Activated CD4-positive, alpha-beta T cell treated with anti-CD3 and anti-CD28 coated beads, Interleukin-2, amount 50 U/mL, for 4 hours (primary cell): ENCODE results near the gene HIPK4.

Source experiments
- DNase-seq, 2 experiments: peaks; one replicate each; pipeline ENCODE4 v3.0.0-alpha.2; 2020

Gene HIPK4

DNA sequence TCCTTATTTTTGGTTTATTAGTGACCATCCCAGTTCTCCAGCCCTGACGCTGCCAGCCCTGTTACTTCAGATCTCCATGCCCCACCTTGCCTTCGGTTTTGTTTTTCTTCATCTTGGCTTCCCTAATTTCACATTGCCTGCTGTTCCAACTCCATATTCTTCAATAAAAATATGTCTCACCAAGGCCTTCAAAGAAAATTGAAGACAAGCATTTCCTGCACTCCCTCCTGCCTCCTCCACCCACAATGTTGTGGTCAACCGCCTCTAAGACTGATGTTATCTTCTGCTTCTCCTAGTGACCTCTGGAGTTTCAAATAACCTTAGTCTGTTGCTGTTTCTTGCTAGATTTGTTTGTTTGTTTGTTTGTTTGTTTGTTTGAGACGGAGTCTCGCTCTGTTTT lies 26.9 kb downstream of the HIPK4 start:
- DNase-seq = no peak

DNA sequence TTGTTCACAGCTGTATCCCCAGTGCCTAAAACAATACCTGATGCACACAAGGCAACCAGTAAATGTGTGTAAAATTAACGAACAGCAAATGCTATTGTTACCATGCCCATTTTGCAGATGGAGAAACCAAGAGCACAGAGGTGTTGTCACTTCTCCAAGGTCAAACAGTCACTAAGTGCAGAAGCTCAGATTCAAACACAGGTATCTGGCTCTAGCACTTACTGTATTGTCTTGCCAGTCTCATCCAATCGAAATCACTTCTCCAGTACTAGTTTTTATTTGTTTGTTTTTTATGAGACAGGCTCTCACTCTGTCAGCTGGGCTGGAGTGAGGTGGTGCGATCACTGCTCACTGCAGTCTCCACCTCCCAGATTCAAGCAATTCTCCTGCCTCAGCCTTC lies 27.8 kb downstream of the HIPK4 start:
- DNase-seq = no peak

DNA sequence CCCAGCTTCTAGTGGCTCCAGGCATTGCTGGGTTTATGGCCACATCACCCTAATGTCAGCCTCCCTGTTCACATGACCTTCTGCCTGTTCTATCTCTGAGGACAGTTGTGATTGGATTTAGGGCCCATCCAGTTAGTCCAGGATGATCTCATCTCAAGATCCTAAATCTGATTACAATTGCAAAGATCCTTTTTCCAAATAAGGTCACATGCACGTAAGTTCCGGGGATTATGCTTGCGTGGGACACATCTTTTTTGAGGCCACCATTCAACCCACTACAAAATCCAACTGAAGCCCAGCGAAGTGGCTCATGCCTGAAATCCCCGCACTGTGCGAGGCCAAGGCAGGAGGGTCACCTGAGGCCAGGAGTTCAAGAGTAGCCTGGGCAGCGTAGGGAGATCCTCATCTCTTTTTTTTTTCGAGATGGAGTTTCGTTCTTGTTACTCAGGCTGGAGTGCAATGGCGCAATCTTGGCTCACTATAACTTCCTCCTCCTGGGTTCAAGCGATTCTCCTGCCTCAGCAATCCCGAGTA lies 29.2 kb downstream of the HIPK4 start:
- no peak for DNase-seq

DNA sequence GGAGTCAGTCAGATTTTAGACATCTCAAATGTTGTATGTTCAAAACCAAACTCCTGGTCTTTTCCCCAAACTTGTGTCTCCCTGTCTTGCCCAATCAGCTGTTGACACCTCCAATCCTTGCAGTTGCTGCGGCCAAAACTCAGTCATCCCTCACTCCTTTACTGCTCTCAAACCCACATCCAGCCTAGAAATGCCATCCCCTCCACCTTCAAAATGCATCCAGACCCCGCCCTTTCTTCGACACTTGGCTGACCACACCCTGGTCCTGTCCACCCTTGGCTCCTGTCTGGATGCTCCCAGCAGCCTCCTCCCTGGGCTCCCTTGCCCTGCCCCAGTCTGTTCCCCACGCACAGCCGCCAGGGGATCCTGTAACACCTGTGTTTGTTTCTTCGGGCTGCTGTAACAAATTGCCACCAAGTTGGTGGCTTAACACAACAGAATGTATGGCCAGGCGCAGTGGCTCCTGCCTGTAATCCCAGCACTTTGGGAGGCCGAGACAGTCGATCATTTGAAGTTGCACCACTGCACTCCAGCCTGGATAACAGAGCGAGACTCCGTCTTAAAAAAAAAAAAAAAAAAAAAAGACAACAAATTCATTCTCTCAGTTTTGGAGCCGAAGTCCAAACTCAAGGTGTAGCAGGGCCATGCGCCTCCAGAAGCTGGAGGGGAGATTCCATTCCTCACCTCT lies 29.8 kb downstream of the HIPK4 start:
- DNase-seq = no peak

DNA sequence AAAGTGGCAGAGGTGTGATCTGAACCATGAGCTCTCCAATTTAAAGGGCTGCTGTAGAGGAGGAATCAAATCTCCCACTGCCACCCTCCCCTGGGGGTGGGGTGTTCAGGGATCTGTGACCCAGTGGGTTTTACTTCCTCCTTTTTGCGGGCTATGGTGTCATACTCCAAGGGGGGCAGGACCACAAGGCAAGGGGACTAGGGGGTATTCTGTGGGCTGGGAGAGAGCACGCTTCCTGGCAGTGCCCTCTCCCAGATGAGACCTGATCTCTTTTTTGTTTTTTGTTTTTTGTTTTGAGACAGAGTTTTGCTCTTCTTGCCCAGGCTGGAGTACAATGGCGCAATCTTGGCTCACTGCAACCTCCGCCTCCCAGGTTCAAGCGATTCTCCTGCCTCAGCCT lies 31.2 kb downstream of the HIPK4 start:
- no peak for DNase-seq

DNA sequence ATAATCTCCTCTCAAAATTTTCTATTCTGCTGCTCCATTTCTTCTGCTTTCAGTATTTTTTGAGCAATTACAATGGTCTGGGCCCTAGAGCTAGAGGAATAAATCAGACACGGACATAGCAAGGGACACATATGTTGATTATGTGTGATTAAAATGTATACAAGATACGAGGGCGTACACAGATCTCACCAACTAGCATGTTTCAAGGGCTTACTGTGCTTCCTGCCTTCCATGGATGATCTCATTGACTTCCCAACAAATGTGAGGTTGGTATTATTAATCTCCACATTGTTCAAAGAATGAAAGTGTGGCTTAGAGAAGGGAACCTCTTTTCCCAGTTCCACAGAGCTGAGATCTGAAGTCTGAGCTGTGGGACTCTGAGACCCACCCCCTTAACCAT lies 32.3 kb downstream of the HIPK4 start:
- DNase-seq = no peak

DNA sequence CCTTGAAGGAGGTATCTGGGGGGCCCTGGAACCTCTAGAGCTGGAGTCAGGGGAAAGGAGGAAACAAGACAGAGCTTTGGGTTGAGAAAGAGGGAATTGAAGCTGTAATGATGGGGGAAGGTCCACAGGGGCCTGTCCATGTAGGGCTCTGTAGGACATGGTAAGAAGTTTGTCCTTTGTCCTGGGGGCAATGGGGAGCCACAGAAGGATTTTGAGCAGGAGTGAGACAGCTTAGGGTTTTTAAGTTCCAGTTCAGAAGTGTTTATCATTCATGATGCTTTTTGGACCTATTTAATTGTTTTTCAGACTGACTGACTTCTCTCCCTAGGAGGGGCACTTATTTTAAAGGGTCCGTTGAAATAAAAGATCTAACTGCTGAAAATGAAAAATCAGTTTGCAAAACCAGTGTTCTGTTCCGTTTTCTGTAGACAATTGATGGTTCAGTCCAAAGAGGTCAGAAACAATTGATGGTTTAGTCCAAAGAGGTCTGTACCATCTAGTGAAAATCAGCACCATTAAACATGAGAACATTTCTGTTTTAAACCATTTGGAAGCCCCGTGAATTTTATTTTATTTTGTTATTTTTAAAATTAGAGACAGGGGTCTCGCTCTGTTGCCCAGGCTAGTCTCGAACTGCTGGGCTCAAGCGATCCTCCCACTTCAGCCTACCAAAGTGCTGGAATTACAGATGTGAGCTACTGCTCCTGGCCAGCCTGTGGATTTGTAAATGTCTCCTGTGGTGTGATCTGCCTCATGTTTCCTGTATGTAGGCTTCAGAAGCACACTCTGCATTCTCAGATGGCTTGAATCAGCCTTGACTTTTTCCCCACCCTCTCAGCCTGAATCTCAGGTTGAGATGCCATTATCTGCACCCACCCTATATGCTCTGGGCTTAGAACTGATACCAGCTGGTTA lies 33.0 kb downstream of the HIPK4 start:
- DNase-seq = no peak

DNA sequence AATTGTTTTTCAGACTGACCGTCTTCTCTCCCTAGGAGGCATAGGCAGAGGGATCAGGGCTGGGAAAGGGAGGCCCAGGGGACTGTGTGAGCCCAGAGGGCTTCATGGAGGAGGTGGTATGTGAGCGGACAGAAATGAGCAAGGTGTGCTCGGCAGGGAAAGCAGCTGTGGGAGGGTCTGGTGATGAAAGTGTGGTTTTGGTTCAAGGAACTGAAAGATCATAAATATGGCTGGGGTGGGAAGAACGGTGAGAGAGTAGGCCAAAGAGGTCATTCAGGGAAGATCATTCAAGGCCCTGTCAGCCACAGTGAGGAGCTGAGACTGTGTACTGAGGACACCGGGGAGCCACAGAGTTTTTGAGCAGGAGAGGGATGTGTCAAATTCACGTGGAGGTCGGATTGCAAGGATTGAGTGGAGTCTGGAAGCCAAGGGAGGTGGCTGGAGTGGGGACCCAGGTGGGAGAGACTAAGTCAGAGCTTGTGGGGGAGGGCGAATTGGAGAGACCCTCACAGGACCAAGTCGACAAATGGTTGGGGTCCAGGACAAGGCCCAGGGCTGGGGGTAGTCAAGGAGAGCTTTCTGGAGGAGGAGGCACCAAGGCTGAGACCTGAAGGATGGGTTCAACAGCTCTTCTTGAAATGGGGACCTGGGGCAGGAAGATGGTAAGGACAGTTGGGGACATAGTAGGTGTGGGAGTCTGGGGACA lies 33.9 kb downstream of the HIPK4 start:
- no peak for DNase-seq

DNA sequence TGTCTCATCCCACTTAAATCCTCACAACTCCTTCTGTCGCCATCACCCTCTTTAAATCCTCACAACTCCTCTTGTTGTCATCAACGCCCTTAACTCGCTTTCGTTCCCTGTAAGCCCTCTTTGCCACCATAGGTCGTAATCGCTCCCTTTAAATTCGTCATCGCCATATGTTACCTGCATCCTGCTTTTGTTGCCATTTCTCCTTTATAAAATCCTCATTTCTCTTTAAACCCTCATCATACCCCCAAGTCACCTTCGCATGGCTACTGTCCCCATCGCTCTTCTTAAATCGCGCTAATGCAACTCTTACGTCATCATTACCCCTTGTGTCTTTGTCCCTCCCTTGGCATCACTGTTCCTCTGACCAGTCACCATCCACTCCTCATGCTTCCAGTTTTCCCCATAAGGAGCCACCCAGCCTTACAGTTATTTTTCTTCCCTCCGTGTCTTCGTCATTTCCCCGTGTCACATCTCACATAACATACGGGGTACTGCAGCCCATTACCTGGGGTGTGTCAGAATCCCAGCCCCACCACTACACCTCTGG lies 40.9 kb downstream of the HIPK4 start:
- DNase-seq = no peak

DNA sequence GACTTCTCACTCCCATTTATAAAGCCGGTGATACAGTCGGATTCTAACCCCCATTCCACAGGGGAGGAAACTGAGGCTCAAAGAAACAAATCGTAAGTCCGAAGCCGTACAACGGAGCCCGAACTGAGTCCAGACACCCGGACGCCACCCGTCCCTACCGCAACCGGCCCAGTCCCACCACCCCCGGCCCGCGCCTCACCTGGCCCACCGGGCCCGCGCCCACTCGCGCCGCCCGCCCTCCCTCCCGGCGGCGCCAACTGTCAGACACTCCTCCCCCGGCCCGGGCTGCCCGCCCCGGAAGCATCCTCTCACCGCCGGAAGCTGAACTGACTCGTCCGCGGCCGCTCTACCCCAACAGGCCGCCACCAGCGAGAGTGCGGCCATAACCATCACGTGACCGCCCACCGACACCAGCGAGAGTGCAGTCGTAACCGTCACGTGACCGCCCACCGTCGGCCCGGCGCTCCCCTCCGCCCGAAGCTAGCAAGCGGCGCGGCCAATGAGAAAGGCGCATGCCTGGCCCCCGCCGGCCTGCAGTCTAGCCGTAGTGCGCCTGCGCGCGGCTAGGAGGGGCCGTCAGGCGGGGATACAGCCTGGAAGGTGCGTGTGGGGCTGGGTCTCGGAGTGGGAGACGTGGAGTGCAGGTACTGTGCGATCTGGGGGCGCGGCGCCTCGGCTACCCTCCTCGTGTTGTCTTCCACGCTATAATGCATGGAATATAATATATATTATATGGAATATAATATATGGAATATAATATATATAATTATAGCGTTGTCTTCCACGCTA lies 41.7 kb downstream of the HIPK4 start, which contains the start of the genes C19orf47 and PLD3:
TSS of gene C19orf47 (minus strand) at position 273 of the 789 bp plus-strand sequence. CDS start 6,540 bp downstream, outside the sequence.
TSS of gene PLD3 (plus strand) at position 571 of the 789 bp plus-strand sequence. CDS start 17,789 bp downstream, outside the sequence.
- peak; percentile 97 to 99 for DNase-seq

DNA sequence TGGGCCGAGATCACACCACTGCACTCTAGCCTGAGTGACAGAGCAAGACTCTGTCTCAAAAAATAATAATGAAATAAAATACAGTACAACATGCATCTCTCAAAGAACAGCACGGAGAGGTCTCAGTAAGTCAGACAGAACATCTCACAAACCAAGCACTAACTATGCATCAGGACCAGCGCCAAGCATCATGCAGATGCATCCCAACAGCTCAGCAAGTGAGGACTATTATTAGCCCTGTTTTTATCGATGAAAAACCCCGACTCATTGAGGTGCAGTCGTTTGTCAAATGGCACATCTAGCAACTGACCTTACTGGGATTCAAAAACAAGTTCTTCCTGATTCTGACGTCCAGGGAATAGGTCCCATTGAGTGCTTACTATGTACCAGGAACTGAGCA lies 45.6 kb downstream of the HIPK4 start:
- DNase-seq = no peak

DNA sequence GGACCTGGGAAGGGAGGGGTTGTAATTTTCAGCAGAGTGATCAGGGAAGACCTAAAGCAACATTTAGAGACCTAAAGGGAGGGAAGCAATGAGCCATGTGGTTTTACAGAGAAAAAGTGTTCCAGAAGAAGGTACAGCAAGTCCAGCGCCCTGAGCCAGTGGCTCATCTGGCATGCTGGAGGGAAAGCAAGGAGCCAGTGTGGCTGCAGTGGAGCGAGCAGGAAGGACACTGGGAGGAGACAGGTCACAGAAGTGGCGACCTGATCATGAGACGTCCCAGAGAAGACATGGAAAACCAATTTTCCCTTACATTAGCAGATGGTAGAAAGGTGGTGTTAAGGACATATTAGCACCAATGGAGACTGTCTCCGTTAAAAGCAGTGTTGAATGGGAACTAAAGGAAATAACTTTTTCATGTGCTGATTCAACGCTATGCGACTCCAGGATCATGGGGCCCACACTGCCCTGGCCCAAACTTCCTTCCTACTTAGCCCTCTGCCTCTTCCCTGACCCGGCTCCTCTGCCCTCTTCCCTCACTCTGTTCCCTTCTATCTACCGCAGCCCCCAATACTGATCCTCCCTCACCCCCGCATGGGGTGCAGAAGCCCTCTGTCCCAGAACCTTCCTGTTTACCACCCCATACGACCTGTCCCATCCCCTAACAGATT lies 47.2 kb downstream of the HIPK4 start:
- DNase-seq = no peak

DNA sequence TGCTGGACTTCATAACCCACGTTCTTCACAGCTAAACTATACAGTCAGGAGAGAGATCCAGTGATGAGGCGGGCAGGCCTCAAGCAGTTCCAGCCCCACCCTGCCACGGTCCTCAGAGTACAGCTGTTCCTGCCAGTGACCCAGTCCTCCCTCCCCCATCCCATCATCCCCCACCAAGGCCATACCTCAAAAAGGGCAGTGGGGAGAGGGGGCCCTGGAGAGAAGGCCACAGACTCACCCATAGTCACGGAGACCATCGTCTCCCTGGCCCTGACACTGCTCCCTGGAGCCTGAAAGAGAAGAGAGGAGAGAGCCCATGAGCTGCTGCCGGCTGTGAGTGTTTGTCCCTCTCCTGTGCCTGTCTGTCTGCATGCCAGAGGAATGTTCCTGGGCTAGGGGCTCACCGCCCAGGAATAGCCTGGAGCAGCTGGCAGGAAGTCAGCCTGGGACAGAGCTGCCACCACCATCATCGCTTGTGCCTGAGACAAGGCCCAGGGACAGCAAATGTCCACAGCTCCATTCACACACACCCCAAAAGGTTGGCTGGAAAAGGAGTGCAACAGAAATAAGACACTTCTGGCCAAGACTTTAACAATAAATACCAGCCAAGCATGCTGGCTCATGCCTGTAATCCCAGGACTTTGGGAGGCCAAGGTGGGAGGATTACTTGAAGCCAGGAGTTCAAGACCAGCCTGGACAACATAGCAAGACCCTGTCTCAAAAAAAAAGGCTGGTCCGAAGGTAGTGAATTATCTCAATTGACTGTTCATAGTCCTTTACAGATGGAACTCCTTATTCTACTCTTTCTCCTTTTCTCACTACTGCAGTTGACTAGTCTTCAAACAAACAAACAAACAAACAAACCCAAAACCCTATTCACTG lies 48.1 kb downstream of the HIPK4 start:
- DNase-seq = no peak

DNA sequence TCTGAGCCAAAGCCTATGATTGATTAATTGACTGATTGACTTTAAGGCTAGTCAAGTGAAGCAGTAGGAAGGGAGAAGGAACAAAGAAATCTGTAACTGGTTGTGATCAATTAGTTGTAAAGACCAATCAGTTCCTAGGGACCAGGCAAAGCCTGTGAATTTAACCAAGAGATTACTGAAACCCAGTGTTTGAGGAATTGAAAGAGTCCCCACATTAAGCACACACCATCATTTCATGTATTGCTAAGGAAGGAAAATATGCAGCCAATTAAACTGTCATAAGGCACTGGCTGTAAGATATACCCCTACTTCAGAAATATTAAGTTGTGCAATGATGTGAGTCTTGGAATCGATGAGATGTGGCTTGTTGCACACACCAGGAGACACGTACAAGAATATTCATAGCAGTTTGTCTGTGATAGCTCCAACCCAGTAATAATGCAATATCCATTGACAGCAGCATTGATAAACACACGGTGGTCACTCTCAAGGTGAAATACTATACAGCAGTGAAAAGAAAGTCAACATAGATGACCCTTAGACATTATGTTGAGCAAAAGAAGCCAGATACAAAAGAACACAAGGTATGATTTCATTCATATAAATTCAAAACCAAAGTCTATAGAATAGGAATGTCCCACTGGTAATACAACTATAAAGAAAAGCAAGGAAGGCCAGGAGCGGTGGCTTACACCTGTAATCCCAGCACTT lies 50.8 kb downstream of the HIPK4 start:
- no peak for DNase-seq

DNA sequence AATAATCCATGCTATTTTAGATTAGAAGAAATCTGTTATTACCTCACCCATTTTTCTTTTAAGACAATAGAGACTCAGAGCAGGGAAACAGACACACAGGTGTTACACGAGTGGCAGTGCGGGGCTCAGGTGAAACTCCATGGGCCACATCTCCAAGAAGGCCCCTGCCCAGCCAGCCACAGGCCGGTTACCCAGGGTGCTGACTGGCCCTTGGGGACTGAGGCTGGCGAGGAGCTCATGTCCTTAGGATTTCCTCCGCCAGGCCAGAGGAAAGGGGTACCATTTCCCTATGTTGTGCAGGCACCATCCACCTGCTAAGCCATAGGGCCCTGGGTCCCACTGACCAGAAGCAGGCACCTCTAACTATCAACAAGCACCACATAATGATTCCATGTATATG lies 52.4 kb downstream of the HIPK4 start:
- no peak for DNase-seq

DNA sequence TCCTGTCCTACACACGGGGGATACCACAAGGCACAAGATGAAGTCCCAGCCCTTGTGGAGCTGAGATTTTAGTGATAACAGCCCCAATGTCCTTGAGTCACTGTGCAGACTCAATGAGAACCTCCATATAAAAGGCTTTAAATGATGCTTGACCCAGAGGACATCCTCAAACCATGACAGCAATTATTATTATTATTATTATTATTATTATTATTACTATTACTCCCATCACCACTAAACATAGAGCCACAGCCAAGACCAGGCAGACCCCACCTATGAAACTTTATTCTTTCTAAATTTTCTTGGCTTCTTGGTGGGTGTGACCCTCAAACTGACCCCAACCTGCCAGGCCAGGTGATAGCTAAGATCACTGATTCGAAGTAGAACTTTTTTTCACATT lies 52.9 kb downstream of the HIPK4 start:
- no peak for DNase-seq

DNA sequence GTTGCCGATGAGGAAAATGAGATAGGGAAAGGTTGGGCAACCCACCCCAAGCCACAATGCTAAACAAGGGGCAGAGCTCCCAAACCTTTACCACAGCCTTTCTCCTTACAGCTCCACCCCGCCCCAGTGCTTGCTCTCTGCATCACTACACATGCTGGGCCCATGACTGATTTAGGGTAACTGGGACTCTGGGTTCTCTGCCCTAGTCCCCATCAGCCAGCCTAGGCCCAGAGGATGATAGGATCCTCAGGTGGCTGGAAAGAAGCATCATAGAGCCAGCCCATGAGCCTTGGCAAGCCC lies 53.4 kb downstream of the HIPK4 start:
- no peak for DNase-seq

DNA sequence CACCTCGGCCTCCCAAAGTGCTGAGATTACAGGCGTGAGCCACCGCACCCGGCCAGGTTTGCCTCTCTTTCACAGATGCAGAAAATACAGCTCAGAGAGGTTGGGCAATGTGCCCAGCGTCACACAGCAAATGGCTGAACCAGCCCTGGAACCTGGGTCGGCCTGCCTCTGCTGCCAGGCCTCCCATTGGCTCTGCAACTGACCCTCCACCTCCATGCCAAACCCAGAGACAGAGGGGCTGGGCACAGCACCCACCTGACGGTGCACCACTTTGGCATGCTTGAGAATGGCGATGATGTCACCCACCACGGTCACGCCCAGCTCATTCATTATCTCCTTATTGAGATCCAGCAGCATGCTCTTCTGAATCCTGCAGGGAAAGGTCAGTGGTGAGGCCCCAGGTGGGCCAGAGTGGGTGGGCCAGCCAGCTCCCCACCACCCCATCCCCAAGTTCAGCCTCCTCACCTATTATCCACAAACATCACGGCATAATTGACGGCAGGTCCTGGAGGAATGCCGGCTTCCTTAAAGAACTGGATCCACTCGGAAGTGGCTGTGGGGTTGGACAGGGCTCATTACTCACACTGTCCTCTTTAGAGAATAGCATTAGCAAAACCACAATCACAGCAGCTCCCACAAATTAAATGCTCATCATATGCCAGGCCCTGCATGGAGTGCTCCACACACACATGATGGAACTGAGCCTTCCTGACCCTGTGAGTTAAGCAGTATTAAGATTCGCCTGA lies 54.0 kb downstream of the HIPK4 start:
- no peak for DNase-seq

DNA sequence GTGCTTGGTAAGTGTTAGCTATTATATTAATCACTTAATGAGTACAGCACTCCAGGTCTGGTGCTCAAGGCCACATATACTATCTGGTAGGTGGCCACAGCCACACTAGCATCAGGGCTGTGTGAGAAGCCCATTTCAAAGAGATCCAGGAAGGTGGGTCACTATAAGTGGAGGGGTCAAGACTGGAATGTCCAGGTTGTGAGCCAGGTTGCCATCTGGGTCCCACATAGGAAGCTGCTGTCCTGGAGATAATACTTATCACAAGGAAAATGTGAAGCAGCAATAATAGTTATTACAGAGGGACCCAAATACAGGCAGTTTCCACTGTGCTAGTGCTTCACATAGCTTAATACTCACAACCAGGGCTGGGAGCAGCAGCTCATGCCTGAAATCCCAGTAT lies 54.9 kb downstream of the HIPK4 start:
- DNase-seq = no peak
